Gastroesophageal sphincter (tissue), 4 donors: ENCODE measurements around the gene SUN3. TPM values are rescaled to one million over a fixed set of nuclear protein-coding genes. Genes with fewer than 3 reads are reported as not detected.

Experiments
- ATAC-seq: fragments of 150-250 bp; one replicate; pipeline ENCODE4 v1.9.1; 2016; ENCODE audit warnings: mild to moderate bottlenecking, moderate library complexity
- H3K27ac ChIP-seq, 4 donors: fragments of 200-600 bp; sonication (generic) in 3 of 4; 1 replicate in 3 of 4; 2 replicates in 1 of 4; pipeline ENCODE4 v1.5.1; 2016 to 2019
- H3K27me3 ChIP-seq: fragments of 200-600 bp; sonication (generic); one replicate; pipeline ENCODE4 v1.5.1; 2019
- H3K36me3 ChIP-seq, 2 donors: fragments of 200-600 bp; sonication (generic); one replicate each; pipeline ENCODE4 v1.5.1; 2019; ENCODE audit warnings: control low read depth in 1 of 2
- H3K4me1 ChIP-seq, 3 donors: fragments of 200-600 bp; sonication (generic); 1 replicate in 2 of 3; 2 replicates in 1 of 3; pipeline ENCODE4 v1.5.1; 2016 to 2019; ENCODE audit warnings: control low read depth in 2 of 3
- H3K4me3 ChIP-seq, 2 donors: fragments of 200-600 bp; sonication (generic); one replicate each; pipeline ENCODE4 v1.5.1; 2019; ENCODE audit warnings: mild to moderate bottlenecking in 1 of 2, moderate library complexity in 1 of 2
- H3K9me3 ChIP-seq, 3 donors: fragments of 200-600 bp; sonication (generic); one replicate each; pipeline ENCODE4 v1.5.1; 2017 to 2019; ENCODE audit warnings: control low read depth in 2 of 3
- CTCF ChIP-seq, 4 experiments: fragments of 200-600 bp in 2 of 4; fragments of 450-650 bp in 2 of 4; sonication (generic) in 1 of 4; IDR thresholded peaks; one replicate each; pipeline ENCODE4 v1.5.1; 2017 to 2019; ENCODE audit warnings: antibody characterized with exemption in 4 of 4, mild to moderate bottlenecking in 2 of 4, moderate library complexity in 2 of 4
- EP300 ChIP-seq: sonication (generic); formaldehyde crosslinking; IDR thresholded peaks from one replicate; pipeline ENCODE4 v1.6.1; 2017; ENCODE audit warnings: antibody characterized with exemption, mild to moderate bottlenecking
- POLR2A ChIP-seq, 2 donors: fragments of 450-650 bp; IDR thresholded peaks; one replicate each; pipeline ENCODE4 v1.6.1; 2017; ENCODE audit warnings: antibody characterized with exemption in 2 of 2, mild to moderate bottlenecking in 2 of 2, moderate library complexity in 1 of 2
- POLR2AphosphoS5 ChIP-seq: sonication (generic); formaldehyde crosslinking; IDR thresholded peaks from one replicate; pipeline ENCODE4 v1.6.1; 2017; ENCODE audit warnings: antibody characterized with exemption
- WGBS, 2 donors: methylation state at CpG; one replicate each; pipeline ENCODE4 v1.1.5; 2018; ENCODE audit warnings: low coverage in 1 of 2; 5-methylcytosine and 5-hydroxymethylcytosine counted together
- total RNA-seq, 4 donors: library from RNA; depleted of rRNA; stranded (reverse); fragments of >200 nt; gene quantifications; one replicate each; pipeline ENCODE4 v1.1.0, GENCODE V29; 2016

Gene SUN3
- total RNA-seq, 4 donors from 2014 or later, result not detected

- no peaks in the 10 kb centered on the region for H3K27me3 ChIP-seq
- ATAC-seq, result no peak
- TF ChIP-seq POLR2A (IDR thresholded peaks at IDR 0.05), result no peak
- TF ChIP-seq CTCF (IDR thresholded peaks at IDR 0.05), result no peak
- TF ChIP-seq POLR2AphosphoS5, result no peak
- TF ChIP-seq EP300, result no peak
- H3K4me3 ChIP-seq, result no peak overlapping the region
- no peaks in the 10 kb centered on the region for H3K9me3 ChIP-seq
- H3K4me1 ChIP-seq, result no peaks in the 10 kb centered on the region
- no peak overlapping the region for H3K27ac ChIP-seq
- H3K36me3 ChIP-seq, result no peaks in the 10 kb centered on the region
- 52 to 75% methylated on average over 3 of the region's 3 CpGs for WGBS, 2 donors
Measured at GRCh38 chr7:48042216-48042615, 13.3 kb upstream of the SUN3 start.

GRCh38 chr7:48041653-48041970 is 12.7 kb upstream of the SUN3 start:
- H3K4me3 ChIP-seq, result no peak overlapping the region
- ATAC-seq, result no peak
- TF ChIP-seq EP300 (no peak), CTCF (IDR thresholded peaks at IDR 0.05) (no peak), POLR2A (IDR thresholded peaks at IDR 0.05) (no peak), POLR2AphosphoS5 (no peak)
- H3K27ac ChIP-seq, result no peak overlapping the region
- H3K36me3 ChIP-seq, result no peaks in the 10 kb centered on the region
- WGBS, 2 donors, result 73 to 74% methylated on average over 3 of the region's 3 CpGs
- no peaks in the 10 kb centered on the region for H3K4me1 ChIP-seq
- peaks cover 5% of the 10 kb centered on the region for H3K27me3 ChIP-seq
- H3K9me3 ChIP-seq, result no peaks in the 10 kb centered on the region

- Histone ChIP-seq H3K36me3 (no peaks in the 10 kb centered on the region), H3K4me3 (no peak overlapping the region), H3K27me3 (peaks cover 8% of the 10 kb centered on the region), H3K4me1 (peaks cover 0 to 3% (median 1%) of the 10 kb centered on the region in 3 donors), H3K9me3 (no peaks in the 10 kb centered on the region), H3K27ac (no peak overlapping the region)
- no peak for TF ChIP-seq EP300
- TF ChIP-seq POLR2AphosphoS5, result no peak
- no peak for TF ChIP-seq POLR2A (IDR thresholded peaks at IDR 0.05)
- TF ChIP-seq CTCF (IDR thresholded peaks at IDR 0.05), result no peak
- ATAC-seq, result no peak
- 82 to 90% methylated on average over 6 to 12 of the region's 18 CpGs for WGBS, 2 donors
Measured at GRCh38 chr7:48040944-48041652, 12.2 kb upstream of the SUN3 start.

- Histone ChIP-seq H3K4me1 (peaks cover 0 to 16% (median 7%) of the 10 kb centered on the region in 3 donors), H3K27ac (no peak overlapping the region), H3K9me3 (no peaks in the 10 kb centered on the region), H3K4me3 (no peak overlapping the region), H3K27me3 (peaks cover 16% of the 10 kb centered on the region), H3K36me3 (no peaks in the 10 kb centered on the region)
- TF ChIP-seq EP300, result no peak
- TF ChIP-seq CTCF (IDR thresholded peaks at IDR 0.05), result no peak
- no peak for TF ChIP-seq POLR2A (IDR thresholded peaks at IDR 0.05)
- TF ChIP-seq POLR2AphosphoS5, result no peak
- WGBS, 2 donors, result 30 to 43% methylated on average over 4 to 5 of the region's 5 CpGs
- ATAC-seq, result no peak
Measured at GRCh38 chr7:48038815-48039506, 10.1 kb upstream of the SUN3 start.
